ENCODE data around the gene SKA2. TPM values are rescaled to one million over a fixed set of nuclear protein-coding genes. Genes with fewer than 3 reads are reported as not detected.

The SKA2 gene
- total RNA-seq, 1 experiment from 2014 or later, result 91.9 TPM

DNA sequence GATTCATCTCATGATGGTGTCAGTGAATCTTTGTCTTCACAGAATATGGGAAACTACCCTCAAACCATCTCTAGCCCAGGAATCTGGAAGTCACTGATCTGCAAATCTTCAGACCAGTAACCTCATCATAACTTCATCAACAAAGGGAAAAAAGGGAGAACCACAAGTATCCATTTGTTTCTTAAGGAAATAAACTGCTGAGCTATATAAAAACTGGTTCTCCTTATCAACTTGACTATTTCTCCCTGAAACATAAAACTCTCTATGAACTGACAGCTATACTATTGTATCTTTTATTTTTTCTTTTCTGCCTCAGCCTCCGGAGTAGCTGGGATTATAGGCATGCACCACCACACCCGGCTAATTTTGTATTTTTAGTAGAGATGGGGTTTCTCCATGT is 87.6 kb downstream of the SKA2 start:
- Histone ChIP-seq H4K8ac (replicated peaks; ENCODE audit: insufficient read length, low read depth, low read length) (no peak overlapping the region), H3K9me3 (ENCODE audit: control insufficient read depth, low read depth, low read length) (no peaks in the 10 kb centered on the region), H3K23ac (ENCODE audit: insufficient read length, low read depth, low read length) (no peak overlapping the region), H2BK20ac (ENCODE audit: low read depth, low read length, poor library complexity, severe bottlenecking) (no peak overlapping the region), H4K5ac (ENCODE audit: insufficient read length, low read depth, low read length) (no peak overlapping the region), H2AFZ (ENCODE audit: low read length) (no peak overlapping the region), H3K27ac (ENCODE audit: insufficient read length, low read depth, low read length) (no peak overlapping the region), H3K56ac (ENCODE audit: insufficient read length, low read depth, low read length) (no peak overlapping the region), H2AK5ac (ENCODE audit: insufficient read length, low read length) (no peak overlapping the region), H2BK5ac (ENCODE audit: insufficient read length, low read length) (no peak overlapping the region), H3K14ac (ENCODE audit: insufficient read depth, low read length) (no peak overlapping the region), H3K4ac (ENCODE audit: low read depth, low read length) (no peak overlapping the region), H3K79me2 (ENCODE audit: insufficient read depth, low read length) (no peaks in the 10 kb centered on the region), H3K9ac (ENCODE audit: extremely low read depth, insufficient read length, low read length) (no peak overlapping the region), H3K27me3 (ENCODE audit: insufficient read depth, low read length) (no peaks in the 10 kb centered on the region), H3T11ph (ENCODE audit: low read length) (no peak overlapping the region), H3K23me2 (ENCODE audit: insufficient read length, low read depth, low read length, poor library complexity, severe bottlenecking) (no peaks in the 10 kb centered on the region), H4K20me1 (ENCODE audit: control insufficient read depth, insufficient read depth, insufficient read length) (no peaks in the 10 kb centered on the region), H4K91ac (ENCODE audit: insufficient read length, low read depth, low read length) (no peak overlapping the region), H3K4me1 (ENCODE audit: insufficient read depth, low read length) (no peaks in the 10 kb centered on the region), H2BK120ac (ENCODE audit: low read depth, low read length, poor library complexity, severe bottlenecking) (no peak overlapping the region), H2BK12ac (ENCODE audit: insufficient read length, low read depth, low read length) (no peak overlapping the region), H3K4me2 (ENCODE audit: insufficient read depth, insufficient read length, low read length) (no peak overlapping the region), H3K79me1 (ENCODE audit: insufficient read depth, low read depth, low read length, poor library complexity, severe bottlenecking) (no peaks in the 10 kb centered on the region), H3K18ac (ENCODE audit: insufficient read length, low read depth, low read length) (no peak overlapping the region), H2BK15ac (ENCODE audit: low read depth, low read length) (no peak overlapping the region)
- Mint-ChIP-seq H3K36me3 (ENCODE audit: insufficient read depth in 1 of 3, low read depth in 3 of 3) (peaks cover 12 to 44% (median 29%) of the 10 kb centered on the region in 3 experiments; a peak in 6 of 7 replicates), H3K9me3 (no peaks in the 10 kb centered on the region), H3K4me3 (no peak overlapping the region), H3K4me1 (no peaks in the 10 kb centered on the region), H3K27me3 (ENCODE audit: low read depth) (no peaks in the 10 kb centered on the region), H3K27ac (no peak overlapping the region; a peak in 1 of 7 replicates)
- WGBS (ENCODE audit: extremely low coverage, insufficient read length, low lambda C conversion rate), result no CpG with 5 or more reads among the region's 2 CpGs
- DNase-seq, result no peak
- TF ChIP-seq, protein P1, sequence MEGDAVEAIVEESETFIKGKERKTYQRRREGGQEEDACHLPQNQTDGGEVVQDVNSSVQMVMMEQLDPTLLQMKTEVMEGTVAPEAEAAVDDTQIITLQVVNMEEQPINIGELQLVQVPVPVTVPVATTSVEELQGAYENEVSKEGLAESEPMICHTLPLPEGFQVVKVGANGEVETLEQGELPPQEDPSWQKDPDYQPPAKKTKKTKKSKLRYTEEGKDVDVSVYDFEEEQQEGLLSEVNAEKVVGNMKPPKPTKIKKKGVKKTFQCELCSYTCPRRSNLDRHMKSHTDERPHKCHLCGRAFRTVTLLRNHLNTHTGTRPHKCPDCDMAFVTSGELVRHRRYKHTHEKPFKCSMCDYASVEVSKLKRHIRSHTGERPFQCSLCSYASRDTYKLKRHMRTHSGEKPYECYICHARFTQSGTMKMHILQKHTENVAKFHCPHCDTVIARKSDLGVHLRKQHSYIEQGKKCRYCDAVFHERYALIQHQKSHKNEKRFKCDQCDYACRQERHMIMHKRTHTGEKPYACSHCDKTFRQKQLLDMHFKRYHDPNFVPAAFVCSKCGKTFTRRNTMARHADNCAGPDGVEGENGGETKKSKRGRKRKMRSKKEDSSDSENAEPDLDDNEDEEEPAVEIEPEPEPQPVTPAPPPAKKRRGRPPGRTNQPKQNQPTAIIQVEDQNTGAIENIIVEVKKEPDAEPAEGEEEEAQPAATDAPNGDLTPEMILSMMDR (conservative IDR thresholded peaks at IDR 0.05), result no peak

Data from H9 (cell line).